Medulla oblongata (tissue), 1 donor: Measurements from ENCODE around the gene HEG1.

Experiments used
- DNase-seq: peaks from one replicate; pipeline ENCODE4 v3.0.0-alpha.2; 2015; ENCODE audit errors: extremely low spot score

The HEG1 gene

GRCh38 chr3:125014570-125015179, 41.1 kb downstream of the HEG1 start:
- DNase-seq, result no peak

GRCh38 chr3:125013095-125013494, 42.7 kb downstream of the HEG1 start:
- no peak for DNase-seq

GRCh38 chr3:125011941-125012340, 43.9 kb downstream of the HEG1 start:
- peak; percentile 36 for DNase-seq

GRCh38 chr3:125010393-125010792, 45.4 kb downstream of the HEG1 start:
- DNase-seq, result no peak

GRCh38 chr3:125008766-125009165, 47.0 kb downstream of the HEG1 start:
- DNase-seq, result no peak

GRCh38 chr3:125006291-125006731, 49.5 kb downstream of the HEG1 start:
- DNase-seq, result no peak

- DNase-seq, result no peak
Observed at GRCh38 chr3:125005676-125006075, 50.1 kb downstream of the HEG1 start.

- DNase-seq, result no peak
Observed at GRCh38 chr3:125005222-125005621, 50.6 kb downstream of the HEG1 start.

- DNase-seq, result no peak
Observed at GRCh38 chr3:125003859-125004595, 51.8 kb downstream of the HEG1 start.

- DNase-seq, result peak; percentile 73
Observed at GRCh38 chr3:125003369-125003853, 52.4 kb downstream of the HEG1 start.

- DNase-seq, result peak; percentile 56
Observed at GRCh38 chr3:125002414-125003368, 53.1 kb downstream of the HEG1 start.

GRCh38 chr3:125001557-125002413, 54.0 kb downstream of the HEG1 start:
- DNase-seq, result no peak

GRCh38 chr3:125000661-125001060, 55.1 kb downstream of the HEG1 start:
- no peak for DNase-seq

- no peak for DNase-seq
Observed at GRCh38 chr3:124999897-125000435, 55.8 kb downstream of the HEG1 start.

GRCh38 chr3:124999317-124999716, 56.5 kb downstream of the HEG1 start:
- DNase-seq, result no peak

GRCh38 chr3:124998247-124998630, 57.6 kb downstream of the HEG1 start:
- DNase-seq, result no peak

- no peak for DNase-seq
Observed at GRCh38 chr3:124997303-124998246, 58.2 kb downstream of the HEG1 start.

GRCh38 chr3:124995460-124995994, 60.3 kb downstream of the HEG1 start:
- DNase-seq, result peak; percentile 91

GRCh38 chr3:124993466-124993865, 62.3 kb downstream of the HEG1 start:
- no peak for DNase-seq
